Activated T-cell treated with anti-CD3 and anti-CD28 coated beads, Interleukin-2, amount 50 U/mL, for 24 hours (primary cell): Measurements from ENCODE around the gene LMBRD2.

Experiments used
- DNase-seq: peaks from one replicate; pipeline ENCODE4 v3.0.0-alpha.2; 2020
- H3K27ac Mint-ChIP-seq: 2 replicates; pipeline ENCODE4 v1.8.0; 2020; ENCODE audit warnings: mild to moderate bottlenecking, mixed read lengths
- H3K27me3 Mint-ChIP-seq: 2 replicates; pipeline ENCODE4 v1.8.0; 2020; ENCODE audit warnings: mixed read lengths
- H3K36me3 Mint-ChIP-seq: 2 replicates; pipeline ENCODE4 v1.8.0; 2020; ENCODE audit warnings: low read depth, mixed read lengths
- H3K4me1 Mint-ChIP-seq: 2 replicates; pipeline ENCODE4 v1.8.0; 2020; ENCODE audit warnings: low read depth, mixed read lengths
- H3K4me3 Mint-ChIP-seq: 2 replicates; pipeline ENCODE4 v1.8.0; 2020; ENCODE audit warnings: mild to moderate bottlenecking, moderate library complexity, mixed read lengths
- H3K9me3 Mint-ChIP-seq: 2 replicates; pipeline ENCODE4 v1.8.0; 2020; ENCODE audit warnings: mixed read lengths

Gene LMBRD2

GRCh38 chr5:36058776-36059175 is 92.9 kb downstream of the LMBRD2 start:
- Mint-ChIP-seq H3K27me3 (peaks cover 3% of the 10 kb centered on the region), H3K4me1 (peaks cover 3% of the 10 kb centered on the region), H3K27ac (no peak overlapping the region), H3K36me3 (no peaks in the 10 kb centered on the region), H3K9me3 (no peaks in the 10 kb centered on the region), H3K4me3 (no peak overlapping the region)
- no peak for DNase-seq

- Mint-ChIP-seq H3K9me3 (no peaks in the 10 kb centered on the region), H3K27ac (no peak overlapping the region), H3K4me1 (peaks cover 3% of the 10 kb centered on the region), H3K4me3 (no peak overlapping the region), H3K36me3 (no peaks in the 10 kb centered on the region), H3K27me3 (peaks cover 3% of the 10 kb centered on the region)
- no peak for DNase-seq
Observed at GRCh38 chr5:36057386-36057785, 94.3 kb downstream of the LMBRD2 start.

GRCh38 chr5:36056422-36056821 is 95.3 kb downstream of the LMBRD2 start:
- no peak overlapping the region for H3K27ac Mint-ChIP-seq
- no peak for DNase-seq
- H3K4me3 Mint-ChIP-seq: no peak overlapping the region
- H3K4me1 Mint-ChIP-seq: peaks cover 3% of the 10 kb centered on the region
- H3K36me3 Mint-ChIP-seq: no peaks in the 10 kb centered on the region
- peaks cover 3% of the 10 kb centered on the region for H3K27me3 Mint-ChIP-seq
- H3K9me3 Mint-ChIP-seq: no peaks in the 10 kb centered on the region

- H3K36me3 Mint-ChIP-seq: no peaks in the 10 kb centered on the region
- H3K4me1 Mint-ChIP-seq: peaks cover 3% of the 10 kb centered on the region
- no peaks in the 10 kb centered on the region for H3K9me3 Mint-ChIP-seq
- H3K27ac Mint-ChIP-seq: no peak overlapping the region
- no peak overlapping the region for H3K4me3 Mint-ChIP-seq
- peaks cover 3% of the 10 kb centered on the region for H3K27me3 Mint-ChIP-seq
- DNase-seq: no peak
Observed at GRCh38 chr5:36055984-36056383, 95.7 kb downstream of the LMBRD2 start.

GRCh38 chr5:36054647-36055046 is 97.0 kb downstream of the LMBRD2 start:
- H3K4me1 Mint-ChIP-seq: peaks cover 3% of the 10 kb centered on the region
- H3K27me3 Mint-ChIP-seq: peaks cover 3% of the 10 kb centered on the region
- DNase-seq: no peak
- H3K36me3 Mint-ChIP-seq: no peaks in the 10 kb centered on the region
- no peaks in the 10 kb centered on the region for H3K9me3 Mint-ChIP-seq
- no peak overlapping the region for H3K27ac Mint-ChIP-seq
- H3K4me3 Mint-ChIP-seq: no peak overlapping the region

GRCh38 chr5:36052538-36052937 is 99.1 kb downstream of the LMBRD2 start:
- Mint-ChIP-seq H3K27ac (no peak overlapping the region), H3K4me1 (peaks cover 3% of the 10 kb centered on the region), H3K9me3 (no peaks in the 10 kb centered on the region), H3K27me3 (no peaks in the 10 kb centered on the region), H3K36me3 (no peaks in the 10 kb centered on the region), H3K4me3 (no peak overlapping the region)
- DNase-seq: no peak

- no peaks in the 10 kb centered on the region for H3K36me3 Mint-ChIP-seq
- no peaks in the 10 kb centered on the region for H3K27me3 Mint-ChIP-seq
- no peak overlapping the region for H3K4me3 Mint-ChIP-seq
- DNase-seq: no peak
- no peaks in the 10 kb centered on the region for H3K9me3 Mint-ChIP-seq
- no peak overlapping the region for H3K27ac Mint-ChIP-seq
- peaks cover 3% of the 10 kb centered on the region for H3K4me1 Mint-ChIP-seq
Observed at GRCh38 chr5:36049949-36050348, 101.7 kb downstream of the LMBRD2 start.
